ENCODE results near the gene EMSY. TPM values are rescaled to one million over a fixed set of nuclear protein-coding genes. Genes with fewer than 3 reads are reported as not detected.
A peak's percentile ranks its signal among the peaks of the same experiment; 100 is the strongest.

Gene EMSY
- total and polyA plus RNA-seq, 7 experiments from 2014 or later, result 25.9 to 49.0 (median 35.7) TPM

- Mint-ChIP-seq H3K4me1 (peaks cover 0 to 4% (median 2%) of the 10 kb centered on the region in 7 donors), H3K27me3 (peaks cover 0 to 7% (median 0%) of the 10 kb centered on the region in 5 donors), H3K9me3 (peaks cover 0 to 3% (median 0%) of the 10 kb centered on the region in 11 donors), H3K4me3 (no peak overlapping the region), H3K27ac (no peak overlapping the region), H3K36me3 (peaks cover 0 to 5% (median 0%) of the 10 kb centered on the region in 5 donors)
- no peaks in the 10 kb centered on the region for H3K9me3 ChIP-seq (ENCODE audit: control insufficient read depth in 2 of 3, low read length in 3 of 3)
- DNase-seq, result no peak
- intact Hi-C loops (cut with micrococcal nuclease), result no loop called here
- no peak overlapping the region for H3K27ac ChIP-seq (ENCODE audit: low read depth, low read length)
- no peaks in the 10 kb centered on the region for H3K4me1 ChIP-seq (ENCODE audit: control insufficient read depth in 2 of 2, insufficient read depth in 2 of 2, low read length in 2 of 2)
- H3K4me3 ChIP-seq (ENCODE audit: low read length), result no peak overlapping the region
- no peak for ATAC-seq
- no peaks in the 10 kb centered on the region for H3K36me3 ChIP-seq (ENCODE audit: control insufficient read depth in 2 of 3, insufficient read depth in 3 of 3, low read length in 3 of 3)
- ChIA-PET POLR2A (no interaction called here), CTCF (no interaction called here)
- no peaks in the 10 kb centered on the region for H3K27me3 ChIP-seq (ENCODE audit: control insufficient read depth in 2 of 2, insufficient read depth in 2 of 2, low read length in 2 of 2)
Measured at GRCh38 chr11:76436020-76436419, 8.8 kb upstream of the EMSY start.

- Histone ChIP-seq H3K9me3 (ENCODE audit: control insufficient read depth in 2 of 3, low read length in 3 of 3) (no peaks in the 10 kb centered on the region), H3K27ac (ENCODE audit: low read depth, low read length) (peak overlapping the region; percentile 92), H3K4me1 (ENCODE audit: control insufficient read depth in 2 of 2, insufficient read depth in 2 of 2, low read length in 2 of 2) (peaks cover 12 to 19% of the 10 kb centered on the region in 2 donors), H3K4me3 (ENCODE audit: low read length) (peak overlapping the region; percentile 95), H3K27me3 (ENCODE audit: control insufficient read depth in 2 of 2, insufficient read depth in 2 of 2, low read length in 2 of 2) (no peaks in the 10 kb centered on the region), H3K36me3 (ENCODE audit: control insufficient read depth in 2 of 3, insufficient read depth in 3 of 3, low read length in 3 of 3) (peaks cover 0 to 8% (median 5%) of the 10 kb centered on the region in 3 experiments)
- H3K9me3 Mint-ChIP-seq, result no peaks in the 10 kb centered on the region
- peaks cover 0 to 7% (median 3%) of the 10 kb centered on the region in 5 donors for H3K36me3 Mint-ChIP-seq
- H3K27me3 Mint-ChIP-seq, result no peaks in the 10 kb centered on the region
- ChIA-PET CTCF (no interaction called here), POLR2A (interaction anchor here (2.4 kb wide), 1 partner anchor 61 kb away, joined by 8 read pairs; the partner anchor contains the start of gene GVQW3)
- H3K27ac Mint-ChIP-seq, result peak overlapping the region; percentile 91 to 98 (median 97)
- intact Hi-C loops (cut with micrococcal nuclease), result loop anchor here (10.0 kb wide), 4 partner anchors 341 to 1849 kb away; partner anchors contain the start of genes AAMDC (in 1 of the 2), POLD3 (in 1 of the 2), RSF1 (in 1 of the 2) and SPCS2 (in 1 of the 2)
- ATAC-seq, result no peak
- DNase-seq, result no peak
- peaks cover 21 to 48% (median 39%) of the 10 kb centered on the region in 7 donors for H3K4me1 Mint-ChIP-seq
- H3K4me3 Mint-ChIP-seq, result peak overlapping the region; percentile 91 to 99 (median 96)
Measured at GRCh38 chr11:76443268-76443980, 1.4 kb upstream of the EMSY start.

DNA sequence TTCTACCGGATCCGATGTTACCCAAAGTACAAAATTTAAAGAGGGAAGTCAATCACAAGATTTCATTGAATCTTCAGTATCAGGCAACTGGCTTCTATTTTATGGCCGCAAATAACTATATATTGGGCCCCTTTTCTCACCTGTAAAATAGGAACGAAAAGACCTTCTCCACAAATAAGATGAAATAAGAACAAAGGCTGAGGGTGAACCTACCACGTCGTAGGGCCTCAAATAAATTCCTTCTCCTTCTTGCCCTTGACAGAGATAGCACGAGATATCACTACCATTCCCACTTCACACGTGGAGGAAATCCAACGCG is 794 bp upstream of the EMSY start:
- Histone ChIP-seq H3K4me1 (ENCODE audit: control insufficient read depth in 2 of 2, insufficient read depth in 2 of 2, low read length in 2 of 2) (peaks cover 12 to 19% of the 10 kb centered on the region in 2 donors), H3K27ac (ENCODE audit: low read depth, low read length) (peak overlapping the region; percentile 92), H3K4me3 (ENCODE audit: low read length) (peak overlapping the region; percentile 95), H3K27me3 (ENCODE audit: control insufficient read depth in 2 of 2, insufficient read depth in 2 of 2, low read length in 2 of 2) (no peaks in the 10 kb centered on the region), H3K9me3 (ENCODE audit: control insufficient read depth in 2 of 3, low read length in 3 of 3) (no peaks in the 10 kb centered on the region), H3K36me3 (ENCODE audit: control insufficient read depth in 2 of 3, insufficient read depth in 3 of 3, low read length in 3 of 3) (peaks cover 0 to 8% (median 6%) of the 10 kb centered on the region in 3 experiments)
- H3K4me3 Mint-ChIP-seq, result peak overlapping the region; percentile 91 to 99 (median 96)
- H3K9me3 Mint-ChIP-seq, result no peaks in the 10 kb centered on the region
- intact Hi-C loops (cut with micrococcal nuclease), result loop anchor here (1.0 to 10.0 kb wide), 14 partner anchors 63 to 1849 kb away; partner anchors contain the start of genes AAMDC (in 1 of the 2), ACER3 (in 1 of the 2), GVQW3 (in 1 of the 2) and POLD3 (in 1 of the 2)
- POLR2A ChIA-PET, result interaction anchor here (2.4 kb wide), 1 partner anchor 61 kb away, joined by 8 read pairs; the partner anchor contains the start of gene GVQW3
- no peaks in the 10 kb centered on the region for H3K27me3 Mint-ChIP-seq
- H3K36me3 Mint-ChIP-seq, result peaks cover 0 to 8% (median 6%) of the 10 kb centered on the region in 5 donors
- DNase-seq, result no peak
- peak overlapping the region; percentile 91 to 98 (median 97) for H3K27ac Mint-ChIP-seq
- no peak for ATAC-seq
- CTCF ChIA-PET, result no interaction called here
- H3K4me1 Mint-ChIP-seq, result peaks cover 25 to 52% (median 43%) of the 10 kb centered on the region in 7 donors

DNA sequence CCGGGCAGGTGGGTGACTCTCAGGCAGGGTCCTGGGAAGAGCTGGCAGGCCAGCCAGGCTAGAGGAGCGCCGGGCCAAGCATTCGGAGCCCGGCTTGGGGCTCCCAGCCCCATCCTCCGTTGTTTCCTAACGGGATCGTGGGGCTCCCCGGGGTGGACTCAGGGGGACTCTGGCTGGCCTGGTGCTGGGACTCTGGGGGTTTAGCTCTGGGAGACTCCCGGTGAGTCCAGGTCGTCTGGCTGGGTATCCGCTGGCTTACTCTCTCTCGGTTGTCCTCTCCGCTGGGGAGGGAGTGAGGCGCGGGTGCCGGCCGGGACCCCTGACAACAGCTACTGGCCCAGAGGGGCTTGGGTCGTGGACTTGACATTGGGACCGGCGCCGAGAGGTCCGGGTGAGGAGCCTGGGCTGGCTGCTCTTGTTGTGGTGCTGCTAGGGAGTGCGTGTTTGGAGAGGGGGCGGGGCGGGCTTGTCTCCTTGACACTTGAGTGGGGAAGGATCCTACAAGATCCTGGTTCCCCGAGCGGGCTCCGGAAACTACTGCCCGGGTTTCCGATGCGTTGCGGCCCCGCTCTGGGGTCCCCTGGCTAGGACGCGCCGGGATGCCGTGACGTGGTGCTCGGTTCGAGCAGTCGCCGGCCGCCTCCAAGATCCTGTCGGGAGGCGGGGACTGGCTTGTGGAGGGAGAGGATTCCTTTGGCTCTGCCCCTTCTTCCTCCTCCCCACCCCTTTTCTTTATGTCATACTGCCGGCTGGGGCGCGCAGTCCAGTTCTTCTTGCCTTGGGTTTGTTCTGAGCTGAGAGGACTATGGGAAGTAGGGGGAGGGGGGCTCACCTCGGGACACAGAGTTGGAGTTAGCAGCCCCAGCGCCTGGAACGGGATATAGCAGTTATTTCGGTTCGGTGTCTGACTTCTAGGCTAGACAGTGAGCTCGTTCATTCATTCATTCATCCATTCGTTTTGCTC is 585 bp downstream of the EMSY start:
- Histone ChIP-seq H3K4me3 (ENCODE audit: low read length) (peak overlapping the region; percentile 95), H3K36me3 (ENCODE audit: control insufficient read depth in 2 of 3, insufficient read depth in 3 of 3, low read length in 3 of 3) (peaks cover 0 to 8% (median 6%) of the 10 kb centered on the region in 3 experiments), H3K9me3 (ENCODE audit: control insufficient read depth in 2 of 3, low read length in 3 of 3) (no peaks in the 10 kb centered on the region), H3K4me1 (ENCODE audit: control insufficient read depth in 2 of 2, insufficient read depth in 2 of 2, low read length in 2 of 2) (peaks cover 12 to 19% of the 10 kb centered on the region in 2 donors), H3K27me3 (ENCODE audit: control insufficient read depth in 2 of 2, insufficient read depth in 2 of 2, low read length in 2 of 2) (no peaks in the 10 kb centered on the region), H3K27ac (ENCODE audit: low read depth, low read length) (peak overlapping the region; percentile 92)
- peak in 7 of 9 donors; percentile 5 to 68 (median 20) for DNase-seq
- peak overlapping the region; percentile 91 to 99 (median 96) for H3K4me3 Mint-ChIP-seq
- H3K9me3 Mint-ChIP-seq, result no peaks in the 10 kb centered on the region
- peak; percentile 3 for ATAC-seq
- CTCF ChIA-PET, result no interaction called here
- H3K27ac Mint-ChIP-seq, result peak overlapping the region; percentile 91 to 98 (median 97)
- peaks cover 5 to 21% (median 13%) of the 10 kb centered on the region in 5 donors for H3K36me3 Mint-ChIP-seq
- intact Hi-C loops (cut with micrococcal nuclease), result loop anchor here (1.0 to 10.0 kb wide), 9 partner anchors 64 to 1851 kb away; partner anchors contain the start of genes AAMDC (in 1 of the 2), ACER3 (in 1 of the 2), GVQW3 (in 1 of the 2) and POLD3 (in 1 of the 2)
- H3K27me3 Mint-ChIP-seq, result no peaks in the 10 kb centered on the region
- peaks cover 34 to 64% (median 49%) of the 10 kb centered on the region in 7 donors for H3K4me1 Mint-ChIP-seq
- POLR2A ChIA-PET, result interaction anchor here (1.5 to 2.4 kb wide), 2 partner anchors 9 to 63 kb away, joined by 7 to 8 read pairs; partner anchors contain the start of gene GVQW3

DNA sequence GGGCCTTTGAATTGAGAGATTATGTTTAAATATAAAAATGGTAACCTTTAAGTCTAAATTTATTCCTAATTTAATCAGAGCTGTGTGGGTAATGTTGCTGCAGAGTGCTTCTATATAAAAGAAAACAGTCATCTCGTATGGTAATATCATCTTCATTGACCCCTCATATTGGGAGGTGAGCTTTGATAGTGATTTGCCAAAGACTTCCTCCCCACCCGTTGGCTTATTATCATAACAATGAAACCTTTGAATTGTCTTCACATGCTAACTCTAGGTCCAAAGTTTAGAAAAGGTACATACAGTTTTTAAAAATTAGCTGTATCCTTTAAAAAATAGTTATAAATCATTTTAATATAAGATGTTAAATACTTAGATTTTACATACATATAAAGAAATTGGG is 3.7 kb downstream of the EMSY start:
- Mint-ChIP-seq H3K4me1 (peaks cover 23 to 63% (median 44%) of the 10 kb centered on the region in 7 donors), H3K9me3 (no peaks in the 10 kb centered on the region), H3K4me3 (no peak overlapping the region), H3K27me3 (no peaks in the 10 kb centered on the region), H3K36me3 (peaks cover 8 to 40% (median 21%) of the 10 kb centered on the region in 5 donors), H3K27ac (no peak overlapping the region)
- H3K4me3 ChIP-seq (ENCODE audit: low read length), result no peak overlapping the region
- intact Hi-C loops (cut with micrococcal nuclease), result loop anchor here (10.0 kb wide), 4 partner anchors 336 to 1854 kb away; partner anchors contain the start of genes AAMDC (in 1 of the 2), POLD3 (in 1 of the 2), RSF1 (in 1 of the 2) and SPCS2 (in 1 of the 2)
- ATAC-seq (no peak), DNase-seq (no peak)
- POLR2A ChIA-PET, result no interaction called here
- H3K27me3 ChIP-seq (ENCODE audit: control insufficient read depth in 2 of 2, insufficient read depth in 2 of 2, low read length in 2 of 2), result no peaks in the 10 kb centered on the region
- peaks cover 8 to 10% of the 10 kb centered on the region in 2 donors for H3K4me1 ChIP-seq (ENCODE audit: control insufficient read depth in 2 of 2, insufficient read depth in 2 of 2, low read length in 2 of 2)
- no peaks in the 10 kb centered on the region for H3K9me3 ChIP-seq (ENCODE audit: control insufficient read depth in 2 of 3, low read length in 3 of 3)
- H3K36me3 ChIP-seq (ENCODE audit: control insufficient read depth in 2 of 3, insufficient read depth in 3 of 3, low read length in 3 of 3), result peaks cover 6 to 21% (median 10%) of the 10 kb centered on the region in 3 experiments
- CTCF ChIA-PET, result no interaction called here
- no peak overlapping the region for H3K27ac ChIP-seq (ENCODE audit: low read depth, low read length)

- no peak overlapping the region for H3K27ac Mint-ChIP-seq
- no peaks in the 10 kb centered on the region for H3K27me3 Mint-ChIP-seq
- no peak overlapping the region for H3K4me3 Mint-ChIP-seq
- peaks cover 9 to 31% (median 21%) of the 10 kb centered on the region in 7 donors for H3K4me1 Mint-ChIP-seq
- H3K27me3 ChIP-seq (ENCODE audit: control insufficient read depth in 2 of 2, insufficient read depth in 2 of 2, low read length in 2 of 2), result no peaks in the 10 kb centered on the region
- H3K9me3 Mint-ChIP-seq, result no peaks in the 10 kb centered on the region
- intact Hi-C loops (cut with micrococcal nuclease), result no loop called here
- no peak for DNase-seq
- H3K4me1 ChIP-seq (ENCODE audit: control insufficient read depth in 2 of 2, insufficient read depth in 2 of 2, low read length in 2 of 2), result no peaks in the 10 kb centered on the region
- H3K36me3 ChIP-seq (ENCODE audit: control insufficient read depth in 2 of 3, insufficient read depth in 3 of 3, low read length in 3 of 3), result peaks cover 11 to 24% (median 16%) of the 10 kb centered on the region in 3 experiments
- ATAC-seq, result no peak
- H3K9me3 ChIP-seq (ENCODE audit: control insufficient read depth in 2 of 3, low read length in 3 of 3), result no peaks in the 10 kb centered on the region
- H3K4me3 ChIP-seq (ENCODE audit: low read length), result no peak overlapping the region
- peaks cover 5 to 43% (median 21%) of the 10 kb centered on the region in 5 donors for H3K36me3 Mint-ChIP-seq
- CTCF ChIA-PET, result no interaction called here
- POLR2A ChIA-PET, result interaction anchor here (1.6 kb wide), 1 partner anchor 8 kb away, joined by 7 read pairs; no protein-coding TSS in a partner anchor
- no peak overlapping the region for H3K27ac ChIP-seq (ENCODE audit: low read depth, low read length)
Measured at GRCh38 chr11:76453248-76453647, 8.4 kb downstream of the EMSY start.

Measured in naive thymus-derived CD4-positive, alpha-beta T cell (primary cell).